ENCODE data around the gene FAM227A.
"Not testable (repeated sequence)": the region's sequence is repeated elsewhere in the genome, so short reads cannot be mapped to it uniquely, and the experiment has no call there.

FAM227A gene

DNA sequence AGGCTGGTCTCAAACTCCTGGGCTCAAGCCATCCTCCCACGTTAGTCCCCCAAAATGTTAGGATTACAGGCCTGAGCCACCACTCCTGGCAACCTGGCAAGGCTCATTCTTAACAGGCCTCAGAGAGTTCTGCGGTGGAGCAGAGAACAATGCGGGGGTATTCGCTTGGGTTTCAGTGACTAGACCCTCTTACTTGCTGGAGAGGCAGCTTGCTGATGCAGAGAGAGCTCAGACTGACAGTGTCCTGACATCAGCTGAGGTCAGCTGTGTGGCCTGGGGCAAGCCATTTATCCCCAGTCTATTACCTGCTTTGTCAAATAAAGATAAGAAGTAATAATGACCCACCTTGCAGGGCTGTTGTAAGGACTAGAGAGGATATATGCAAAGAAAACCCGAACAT, 46.0 kb downstream of the FAM227A start:
- no peak for DNase-seq
- TF ChIP-seq POLR2A (IDR thresholded peaks at IDR 0.05; ENCODE audit: low read length): no peak
- TF ChIP-seq GATA1 (IDR thresholded peaks at IDR 0.05; ENCODE audit: low read depth, low read length): no peak

DNA sequence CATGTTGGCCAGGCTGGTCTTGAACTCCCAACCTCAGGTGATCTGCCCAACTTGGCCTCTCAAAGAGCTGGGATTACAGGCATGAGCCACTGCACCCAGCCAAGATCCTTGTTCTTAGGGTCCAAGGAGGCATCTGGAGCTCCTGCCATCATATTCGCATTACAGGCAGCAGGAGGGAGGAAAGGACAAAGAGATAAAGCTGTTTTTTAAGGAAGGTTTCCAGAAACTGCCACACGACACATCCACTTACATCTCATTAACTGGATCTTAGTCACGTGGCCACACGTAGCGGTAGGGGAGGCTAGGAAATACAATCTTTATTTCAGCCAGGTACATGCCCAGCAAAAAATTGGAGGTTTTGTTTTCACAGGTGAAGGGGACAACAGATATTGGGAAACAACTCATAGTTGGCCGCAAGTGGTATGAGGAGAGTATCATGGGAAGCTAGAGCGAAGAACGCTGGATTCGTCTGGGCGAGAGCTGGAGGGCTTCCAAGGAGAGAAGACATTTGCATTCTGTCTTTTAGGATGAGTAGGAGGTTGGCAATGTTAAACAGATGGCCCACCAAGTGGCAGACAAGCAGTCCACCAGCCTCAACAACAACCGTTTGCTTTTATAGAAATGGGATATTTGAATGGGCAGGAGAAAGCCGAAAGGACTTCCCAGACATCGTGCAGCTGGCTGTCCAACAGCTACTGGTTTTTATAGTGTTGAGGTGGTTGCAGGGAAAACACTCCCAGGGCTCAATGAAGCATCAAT, 47.0 kb downstream of the FAM227A start:
- no peak for DNase-seq
- TF ChIP-seq POLR2A (IDR thresholded peaks at IDR 0.05; ENCODE audit: low read length): no peak
- TF ChIP-seq GATA1 (IDR thresholded peaks at IDR 0.05; ENCODE audit: low read depth, low read length): no peak

DNA sequence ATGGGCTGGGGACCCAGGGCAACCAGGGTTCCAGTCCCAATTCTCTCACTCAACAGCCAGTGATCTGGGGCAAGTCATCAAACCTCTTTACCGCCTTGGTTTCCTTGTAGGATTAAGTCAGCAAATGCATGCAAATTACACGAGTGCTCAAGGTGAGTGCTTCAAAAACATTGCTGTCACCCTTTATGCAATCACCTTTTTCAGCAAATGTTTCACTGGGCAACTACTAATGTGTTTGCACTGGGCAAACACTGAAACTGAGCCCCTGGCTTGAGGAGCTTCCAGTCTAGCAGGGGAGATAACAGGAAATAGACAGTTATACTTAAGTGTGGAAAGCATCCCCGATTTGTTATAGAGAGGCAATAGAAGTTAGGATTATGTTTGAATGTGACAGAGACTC, 48.5 kb downstream of the FAM227A start:
- no peak for DNase-seq
- no peak for TF ChIP-seq GATA1 (IDR thresholded peaks at IDR 0.05; ENCODE audit: low read depth, low read length)
- TF ChIP-seq POLR2A (IDR thresholded peaks at IDR 0.05; ENCODE audit: low read length): no peak

DNA sequence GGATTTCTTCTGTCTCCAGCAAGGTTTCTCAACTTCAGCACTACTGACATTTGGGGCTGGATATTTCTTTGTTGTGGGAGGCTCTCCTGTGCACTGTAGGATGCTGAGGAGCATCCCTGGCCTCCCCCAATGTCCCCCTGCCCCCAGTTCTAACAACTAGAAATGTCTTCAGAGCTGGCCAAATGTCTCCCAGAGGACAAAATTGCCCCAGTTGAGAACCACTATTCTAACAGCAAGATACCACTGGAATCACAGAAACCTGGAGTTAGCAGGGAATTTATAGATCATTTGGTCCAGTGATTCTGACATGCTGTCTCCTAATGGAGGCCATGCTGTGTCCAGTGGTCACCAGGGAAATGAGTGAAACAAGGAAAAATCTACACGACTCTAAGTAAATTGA, 54.0 kb downstream of the FAM227A start:
- no peak for TF ChIP-seq GATA1 (IDR thresholded peaks at IDR 0.05; ENCODE audit: low read depth, low read length)
- no peak for TF ChIP-seq POLR2A (IDR thresholded peaks at IDR 0.05; ENCODE audit: low read length)
- DNase-seq: no peak

DNA sequence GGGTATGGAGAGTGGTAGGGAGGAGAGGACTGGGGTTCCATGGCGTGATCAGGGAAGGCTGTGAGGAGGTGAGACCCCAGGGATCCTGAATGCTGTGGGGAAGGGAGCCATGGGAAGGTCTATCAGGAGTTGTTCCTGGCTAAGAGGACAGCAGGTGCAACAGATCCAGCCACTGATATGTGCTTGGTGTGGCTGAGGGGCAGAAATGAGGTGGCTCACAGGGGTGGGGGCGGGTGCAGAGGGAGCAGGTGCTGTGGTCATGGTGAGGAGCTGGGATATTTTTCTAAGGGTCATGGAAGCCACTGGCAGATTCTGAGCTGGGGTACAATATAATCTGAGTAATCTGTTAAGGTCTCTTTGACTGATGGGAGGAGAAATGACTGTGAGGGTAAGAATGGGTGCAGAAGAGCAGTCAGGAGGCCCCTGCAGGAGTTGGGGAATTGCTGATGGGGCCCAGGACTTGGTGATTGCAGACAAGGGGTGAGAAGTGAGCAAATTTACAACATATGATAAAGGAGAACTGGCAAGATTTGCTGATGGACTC, 54.9 kb downstream of the FAM227A start:
- no peak for DNase-seq

DNA sequence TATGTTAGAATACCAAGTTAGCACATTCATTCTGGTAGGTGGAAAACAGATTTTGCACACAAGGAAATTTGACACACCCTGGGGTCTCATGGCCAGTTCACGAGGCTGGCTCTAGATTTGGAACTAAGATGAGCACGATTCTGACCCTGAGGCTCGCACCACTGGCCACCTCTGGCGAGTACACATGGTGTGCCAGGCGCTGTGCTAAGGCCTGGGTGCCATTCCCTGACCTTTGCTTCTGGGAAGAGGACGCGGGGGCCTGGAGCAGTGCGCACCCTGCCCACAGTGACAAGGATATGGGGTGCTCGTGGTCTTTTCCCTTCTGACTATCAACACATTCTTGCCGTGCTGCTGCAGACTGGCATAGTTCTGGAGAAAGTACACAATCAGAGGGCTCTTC, 56.7 kb downstream of the FAM227A start:
- DNase-seq: no peak
- TF ChIP-seq GATA1 (IDR thresholded peaks at IDR 0.05; ENCODE audit: low read depth, low read length): no peak
- TF ChIP-seq POLR2A (IDR thresholded peaks at IDR 0.05; ENCODE audit: low read length): no peak

More for the DNA sequence above, 54.9 kb downstream of the FAM227A start:
- TF ChIP-seq POLR2A (IDR thresholded peaks at IDR 0.05; ENCODE audit: low read length) (no peak), GATA1 (IDR thresholded peaks at IDR 0.05; ENCODE audit: low read depth, low read length) (no peak)

DNA sequence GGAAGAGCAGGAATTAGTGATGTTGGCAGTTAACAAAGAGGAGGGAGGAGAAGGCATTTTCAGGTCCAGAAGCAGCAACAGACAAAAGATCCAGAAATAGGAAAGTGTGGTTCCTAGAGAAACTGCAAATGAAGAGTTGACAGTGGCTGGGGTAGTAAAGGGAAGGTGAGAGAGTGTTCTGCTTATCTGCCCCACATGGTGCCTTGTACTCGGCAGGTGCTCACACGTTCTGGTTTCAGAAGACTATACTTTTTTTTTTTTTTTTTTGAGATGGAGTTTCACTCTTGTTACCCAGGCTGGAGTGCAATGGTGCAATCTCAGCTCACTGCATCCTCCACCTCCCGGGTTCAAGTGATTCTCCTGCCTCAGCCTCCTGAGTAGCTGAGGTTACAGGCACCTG, 73.3 kb downstream of the FAM227A start:
- not testable (repeated sequence) for DNase-seq

DNA sequence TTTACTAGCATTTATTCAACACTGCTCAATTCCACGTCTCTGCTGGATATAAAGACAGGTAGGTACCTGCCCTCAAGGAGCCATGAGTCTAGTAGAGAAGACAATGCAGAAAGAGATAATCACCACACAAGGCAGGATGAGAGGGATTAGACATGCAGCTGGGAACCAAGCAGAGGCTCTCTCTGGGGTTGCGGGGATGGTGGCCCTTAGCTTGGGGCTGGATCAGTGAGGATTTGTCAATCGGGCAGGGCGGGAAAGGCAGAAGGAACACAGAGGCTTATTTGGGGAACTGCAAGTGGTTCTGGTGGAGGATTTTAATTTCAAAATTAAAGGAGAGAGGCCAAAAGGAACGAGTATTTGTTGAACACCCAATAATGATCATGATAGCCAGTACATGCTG, 77.7 kb downstream of the FAM227A start:
- TF ChIP-seq GATA1 (IDR thresholded peaks at IDR 0.05; ENCODE audit: low read depth, low read length) (no peak), POLR2A (IDR thresholded peaks at IDR 0.05; ENCODE audit: low read length) (no peak)
- no peak for DNase-seq

DNA sequence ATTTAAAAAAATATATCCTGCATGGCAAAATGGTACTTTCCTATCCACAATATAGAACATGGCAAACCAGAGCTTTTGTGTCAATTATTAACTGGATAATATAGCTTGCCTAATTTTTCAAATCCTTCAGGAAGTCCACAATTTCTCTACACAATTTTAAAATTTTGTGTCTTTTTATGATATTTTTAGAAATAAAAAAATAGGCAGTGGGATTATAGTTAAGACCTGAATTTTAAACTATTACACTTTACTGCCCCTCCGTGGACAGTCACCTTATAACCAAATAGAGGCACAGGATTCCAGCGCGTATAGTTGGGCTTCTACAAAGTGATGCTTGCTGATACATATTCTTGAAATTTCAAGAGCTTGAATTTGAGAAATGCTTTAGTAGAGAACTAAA, 84.1 kb downstream of the FAM227A start:
- DNase-seq: peak; percentile 59 to 76
- TF ChIP-seq POLR2A (IDR thresholded peaks at IDR 0.05; ENCODE audit: low read length) (no peak), GATA1 (IDR thresholded peaks at IDR 0.05; ENCODE audit: low read depth, low read length) (no peak)

DNA sequence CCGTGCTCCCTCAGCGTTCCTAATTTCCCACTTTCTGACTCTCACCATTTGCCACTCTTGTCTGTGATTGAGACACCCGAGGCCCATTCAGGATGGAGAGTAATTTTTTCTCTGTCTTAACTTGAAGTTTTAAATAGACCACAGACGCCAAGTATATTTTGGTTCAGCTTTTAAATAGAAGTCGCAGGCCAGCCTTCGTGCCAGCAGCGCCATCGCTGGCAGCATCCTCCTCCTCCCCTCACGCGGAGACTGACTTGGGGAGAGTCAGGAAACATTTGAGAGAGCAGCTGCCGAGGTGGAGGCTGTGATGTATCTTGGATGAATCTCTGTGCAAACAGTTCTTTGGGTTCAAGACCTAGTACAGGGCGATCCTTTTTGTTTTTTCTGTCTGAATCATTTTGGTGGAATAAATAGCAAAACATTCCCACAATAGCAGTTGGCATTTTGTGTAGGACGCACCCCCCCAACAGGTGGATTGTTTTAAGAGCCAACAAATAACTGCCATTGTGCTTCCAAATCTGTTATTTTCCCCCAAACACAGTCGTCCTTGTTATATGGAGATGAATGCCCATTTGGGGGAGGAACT, 85.3 kb downstream of the FAM227A start:
- peak; percentile 57 to 59 for DNase-seq
- TF ChIP-seq GATA1 (IDR thresholded peaks at IDR 0.05; ENCODE audit: low read depth, low read length) (no peak), POLR2A (IDR thresholded peaks at IDR 0.05; ENCODE audit: low read length) (no peak)

DNA sequence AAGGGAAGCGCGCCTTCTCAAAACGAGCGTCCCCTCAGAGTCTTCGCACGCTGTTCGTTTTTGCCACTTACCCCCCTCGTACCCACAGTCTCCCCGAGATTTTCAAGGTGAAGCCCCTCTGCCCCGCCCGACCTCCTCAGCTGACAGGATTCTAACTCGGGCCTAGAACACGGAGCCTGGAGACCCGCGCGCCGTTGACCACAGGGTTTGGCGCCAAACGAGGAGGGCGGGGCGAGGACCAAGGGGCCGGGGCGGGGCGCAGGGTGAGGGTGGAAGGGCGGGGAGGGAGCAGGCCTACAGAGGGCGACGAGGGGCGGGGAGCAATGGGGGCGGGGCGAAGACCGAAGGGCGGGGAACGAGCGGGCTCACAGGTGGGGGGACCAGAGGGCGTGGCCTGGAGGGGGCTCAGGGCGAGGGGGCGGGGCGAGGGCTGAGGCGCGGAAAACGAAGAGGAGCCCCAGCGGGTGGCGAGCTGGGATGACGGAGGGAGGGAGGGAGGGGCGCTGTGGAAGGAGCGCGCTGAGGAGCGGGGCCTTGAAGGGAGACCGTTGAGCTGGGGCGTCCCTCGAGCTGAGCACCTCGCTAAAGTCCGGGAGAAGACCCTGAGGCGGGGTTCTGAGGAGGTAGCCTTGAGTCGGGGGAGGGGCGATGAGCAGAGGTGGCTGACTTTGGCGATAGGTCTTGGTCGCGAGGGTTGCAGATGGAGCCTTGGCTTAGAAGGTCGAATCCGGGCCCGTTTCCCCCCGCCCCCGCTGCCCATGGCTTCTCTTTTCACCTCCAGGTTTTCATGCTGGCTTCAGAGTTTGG, 86.0 kb downstream of the FAM227A start, which contains the start of gene DMC1:
Gene DMC1 (minus strand): TSS at position 212 of the 807 bp plus-strand sequence. CDS start 1,927 bp downstream, outside the sequence.
- DNase-seq: peak; percentile 96
- TF ChIP-seq POLR2A (IDR thresholded peaks at IDR 0.05; ENCODE audit: low read length) (peak; percentile 45), GATA1 (IDR thresholded peaks at IDR 0.05; ENCODE audit: low read depth, low read length) (no peak)

DNA sequence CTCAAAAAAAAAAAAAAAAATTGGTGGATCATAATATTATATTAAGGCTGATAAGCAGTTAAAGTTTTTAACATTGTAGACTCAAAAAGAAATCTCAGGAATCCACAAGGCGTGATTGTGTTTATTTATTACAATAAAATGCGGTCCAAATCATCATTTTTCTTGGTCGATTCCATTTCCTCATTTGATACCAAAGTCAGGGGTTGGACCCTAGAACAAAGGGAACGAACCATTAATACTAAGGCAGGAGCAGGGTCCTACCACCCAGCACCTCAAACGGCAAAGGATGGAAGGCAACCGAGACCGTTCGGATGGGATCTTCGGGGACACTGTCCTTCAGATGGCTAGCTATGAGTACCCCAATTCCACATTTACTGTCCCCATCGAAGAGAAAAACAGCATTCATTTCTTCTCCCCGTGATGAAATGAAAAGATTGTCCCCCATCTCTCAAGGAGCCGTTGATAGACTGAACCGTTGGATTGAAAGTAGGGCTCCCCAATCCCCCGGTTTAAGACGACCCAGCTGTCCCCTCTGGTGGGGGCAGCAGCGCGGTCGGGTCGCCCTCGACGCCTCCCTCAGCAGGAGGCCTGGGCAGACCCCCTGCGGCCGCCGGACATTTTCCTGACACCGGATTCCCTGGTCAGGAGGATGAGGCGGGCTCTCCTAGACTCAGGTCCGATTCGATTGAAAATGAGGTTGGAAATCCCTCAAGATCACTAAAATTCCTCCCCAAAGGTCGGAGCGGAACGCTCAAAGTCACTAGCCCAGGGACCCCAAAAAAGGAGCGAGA, 86.8 kb downstream of the FAM227A start:
- DNase-seq: peak in 1 of 2 experiments; percentile 55
- TF ChIP-seq GATA1 (IDR thresholded peaks at IDR 0.05; ENCODE audit: low read depth, low read length) (no peak), POLR2A (IDR thresholded peaks at IDR 0.05; ENCODE audit: low read length) (no peak)

DNA sequence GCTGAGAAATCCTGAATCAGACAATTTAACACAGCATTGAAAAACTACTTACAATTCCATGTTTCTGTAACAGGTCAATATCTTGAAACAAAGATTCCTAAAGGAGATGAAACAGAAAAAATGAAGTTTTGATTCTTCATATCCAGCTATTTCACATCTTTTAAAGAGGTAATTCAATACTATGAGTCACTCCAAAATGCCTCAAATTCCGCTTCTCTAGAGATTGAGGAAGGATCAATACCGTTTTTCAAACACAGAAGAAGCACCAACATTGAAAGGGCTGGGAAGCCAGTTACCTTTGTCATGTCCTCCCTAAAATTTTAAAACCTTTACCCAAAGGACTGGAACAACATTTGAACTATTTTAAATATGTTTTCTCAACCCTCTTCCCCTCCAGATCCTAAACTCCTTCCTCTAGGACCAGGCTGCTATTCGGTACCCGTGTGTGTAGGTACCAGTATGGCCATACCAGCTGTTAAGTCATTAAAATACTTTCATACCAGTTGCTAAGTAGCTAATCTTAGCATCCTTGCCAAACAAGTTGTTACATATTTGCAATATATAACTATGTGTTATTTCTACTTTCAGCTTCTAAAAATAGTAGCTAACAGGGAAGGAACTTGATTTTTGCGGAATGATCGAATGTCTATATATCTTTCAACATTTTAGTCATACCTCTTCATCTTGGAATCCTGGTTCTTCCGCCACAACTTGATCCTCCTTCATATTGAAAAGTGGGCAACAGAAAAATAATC, 88.5 kb downstream of the FAM227A start:
- no peak for TF ChIP-seq GATA1 (IDR thresholded peaks at IDR 0.05; ENCODE audit: low read depth, low read length)
- no peak for TF ChIP-seq POLR2A (IDR thresholded peaks at IDR 0.05; ENCODE audit: low read length)
- peak in 1 of 2 experiments; percentile 9 for DNase-seq

Data from erythroblast (primary cell).